Uterus (tissue), 4 donors: ENCODE data around the gene SREBF1. TPM values are rescaled to one million over a fixed set of nuclear protein-coding genes. Genes with fewer than 3 reads are reported as not detected.
A peak's percentile ranks its signal among the peaks of the same experiment; 100 is the strongest.

ENCODE experiments used
- DNase-seq, 2 donors: peaks; one replicate each; pipeline ENCODE4 v3.0.0-alpha.2; 2019 to 2020
- H3K27ac ChIP-seq, 2 donors: fragments of 200-600 bp; sonication (generic); 1 replicate in 1 of 2; 2 replicates in 1 of 2; pipeline ENCODE4 v1.5.1; 2016 to 2018
- H3K27me3 ChIP-seq, 2 donors: fragments of 200-600 bp; sonication (generic); one replicate each; pipeline ENCODE4 v1.5.1; 2018 to 2019; ENCODE audit warnings: control low read depth in 1 of 2
- H3K36me3 ChIP-seq, 2 donors: fragments of 200-600 bp; sonication (generic); one replicate each; pipeline ENCODE4 v1.5.1; 2019; ENCODE audit warnings: control low read depth in 1 of 2
- H3K4me1 ChIP-seq, 2 donors: fragments of 200-600 bp; sonication (generic); one replicate each; pipeline ENCODE4 v1.5.1; 2018 to 2019; ENCODE audit warnings: control low read depth in 1 of 2
- H3K4me3 ChIP-seq, 2 donors: fragments of 200-600 bp; sonication (generic); 1 replicate in 1 of 2; 2 replicates in 1 of 2; pipeline ENCODE4 v1.5.1; 2018 to 2019; ENCODE audit warnings: mild to moderate bottlenecking in 1 of 2
- H3K9me3 ChIP-seq, 2 donors: fragments of 200-600 bp; sonication (generic); one replicate each; pipeline ENCODE4 v1.5.1; 2019; ENCODE audit warnings: control low read depth in 1 of 2
- POLR2A ChIP-seq, 2 donors: fragments of 450-650 bp; IDR thresholded peaks; one replicate each; pipeline ENCODE4 v1.6.1; 2016; ENCODE audit warnings: antibody characterized with exemption in 2 of 2, mild to moderate bottlenecking in 1 of 2, moderate library complexity in 1 of 2
- intact Hi-C: fragments of 100-400 bp; cut with DNase I; formaldehyde crosslinking; loops from one replicate; pipeline ENCODE4 v1.15.1; 2023; ENCODE audit warnings: low total_unique reads
- total RNA-seq, 4 donors: library from RNA; depleted of rRNA in 3 of 4; stranded (reverse); fragments of >200 nt in 3 of 4; gene quantifications; one replicate each; pipeline versions ENCODE4 v1.1.0 to v1.2.4, GENCODE V29; 2014 to 2023
- TF ChIP-seq, protein P1 (sequence below), 4 experiments: fragments of 200-600 bp in 2 of 4; fragments of 450-650 bp in 2 of 4; sonication (generic) in 2 of 4; IDR thresholded peaks; one replicate each; pipeline ENCODE4 v1.5.1; 2016 to 2019; ENCODE audit warnings: antibody characterized with exemption in 4 of 4, mild to moderate bottlenecking in 2 of 4, moderate library complexity in 1 of 4
- donor health status: DM: yes; HTN: yes; CAD: no.

Gene SREBF1
- total RNA-seq, 4 donors from 2014 or later, result 24.8 to 94.6 (median 31.5) TPM

DNA sequence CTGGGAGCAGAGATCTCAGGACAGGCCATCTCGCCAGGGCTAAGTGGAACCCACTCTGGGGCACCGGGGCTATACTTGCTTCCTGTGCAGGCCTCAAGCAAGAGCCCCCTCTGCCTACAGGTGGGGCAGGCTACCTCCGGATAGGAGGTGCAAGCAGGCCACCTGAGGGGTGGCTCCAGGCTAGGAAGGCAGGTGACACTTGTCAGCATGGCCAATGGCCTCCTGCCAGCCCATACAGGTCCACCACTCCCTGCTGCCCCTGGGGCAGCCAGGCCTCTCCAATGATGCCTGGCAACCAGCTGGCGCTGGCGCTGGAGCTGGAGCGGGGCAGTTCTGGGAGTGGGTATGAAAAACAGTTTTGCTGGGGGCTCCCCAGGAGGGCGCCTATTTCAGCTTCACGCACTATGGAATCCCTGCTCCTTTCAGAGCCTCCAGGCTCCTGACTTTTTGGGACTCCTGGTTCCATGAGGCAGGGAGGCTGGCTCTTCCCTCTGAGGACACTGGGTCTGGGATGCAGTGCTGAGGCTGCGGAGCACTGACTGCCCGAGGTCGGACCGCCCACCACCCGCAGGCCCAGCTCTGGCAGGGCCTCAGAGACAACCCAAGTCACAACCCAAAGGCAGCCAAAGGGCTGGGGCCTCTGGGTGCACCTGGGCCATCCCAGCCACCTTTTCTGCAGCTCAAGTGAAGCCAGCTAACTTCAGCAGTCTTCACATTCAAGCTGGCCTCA lies 8.4 kb upstream of the SREBF1 start:
- TF ChIP-seq, protein P1, sequence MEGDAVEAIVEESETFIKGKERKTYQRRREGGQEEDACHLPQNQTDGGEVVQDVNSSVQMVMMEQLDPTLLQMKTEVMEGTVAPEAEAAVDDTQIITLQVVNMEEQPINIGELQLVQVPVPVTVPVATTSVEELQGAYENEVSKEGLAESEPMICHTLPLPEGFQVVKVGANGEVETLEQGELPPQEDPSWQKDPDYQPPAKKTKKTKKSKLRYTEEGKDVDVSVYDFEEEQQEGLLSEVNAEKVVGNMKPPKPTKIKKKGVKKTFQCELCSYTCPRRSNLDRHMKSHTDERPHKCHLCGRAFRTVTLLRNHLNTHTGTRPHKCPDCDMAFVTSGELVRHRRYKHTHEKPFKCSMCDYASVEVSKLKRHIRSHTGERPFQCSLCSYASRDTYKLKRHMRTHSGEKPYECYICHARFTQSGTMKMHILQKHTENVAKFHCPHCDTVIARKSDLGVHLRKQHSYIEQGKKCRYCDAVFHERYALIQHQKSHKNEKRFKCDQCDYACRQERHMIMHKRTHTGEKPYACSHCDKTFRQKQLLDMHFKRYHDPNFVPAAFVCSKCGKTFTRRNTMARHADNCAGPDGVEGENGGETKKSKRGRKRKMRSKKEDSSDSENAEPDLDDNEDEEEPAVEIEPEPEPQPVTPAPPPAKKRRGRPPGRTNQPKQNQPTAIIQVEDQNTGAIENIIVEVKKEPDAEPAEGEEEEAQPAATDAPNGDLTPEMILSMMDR (IDR thresholded peaks at IDR 0.05), result no peak
- no peak for TF ChIP-seq POLR2A (IDR thresholded peaks at IDR 0.05)
- no peak for DNase-seq
- intact Hi-C loops, result no loop called here
- Histone ChIP-seq H3K4me1 (peaks cover 0 to 12% of the 10 kb centered on the region in 2 donors), H3K36me3 (no peaks in the 10 kb centered on the region), H3K27me3 (no peaks in the 10 kb centered on the region), H3K9me3 (no peaks in the 10 kb centered on the region), H3K4me3 (no peak overlapping the region), H3K27ac (no peak overlapping the region)

DNA sequence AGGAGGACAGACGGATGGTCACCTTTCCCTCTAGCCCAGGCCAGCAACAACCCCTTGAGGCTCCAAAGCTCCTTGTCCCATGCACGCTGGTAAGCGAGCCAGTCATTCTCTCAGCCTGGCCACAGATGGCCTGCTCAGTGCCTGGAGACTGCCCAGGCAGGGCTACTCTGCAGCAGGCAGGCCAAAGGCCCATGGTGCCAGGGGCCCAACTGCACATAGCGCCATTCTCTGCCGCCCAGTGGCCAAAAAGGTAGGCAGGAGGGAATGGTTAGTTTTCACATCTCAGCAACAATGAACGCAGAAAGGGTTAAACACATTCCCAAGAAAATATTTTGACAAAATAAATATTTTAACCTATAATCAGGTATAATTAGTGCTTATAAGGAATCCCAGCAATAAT lies 7.7 kb upstream of the SREBF1 start:
- Histone ChIP-seq H3K27ac (no peak overlapping the region), H3K4me1 (peaks cover 2 to 17% of the 10 kb centered on the region in 2 donors), H3K4me3 (no peak overlapping the region), H3K9me3 (no peaks in the 10 kb centered on the region), H3K36me3 (no peaks in the 10 kb centered on the region), H3K27me3 (no peaks in the 10 kb centered on the region)
- no peak for DNase-seq
- intact Hi-C loops, result no loop called here
- TF ChIP-seq, protein P1 (IDR thresholded peaks at IDR 0.05), result no peak
- no peak for TF ChIP-seq POLR2A (IDR thresholded peaks at IDR 0.05)

DNA sequence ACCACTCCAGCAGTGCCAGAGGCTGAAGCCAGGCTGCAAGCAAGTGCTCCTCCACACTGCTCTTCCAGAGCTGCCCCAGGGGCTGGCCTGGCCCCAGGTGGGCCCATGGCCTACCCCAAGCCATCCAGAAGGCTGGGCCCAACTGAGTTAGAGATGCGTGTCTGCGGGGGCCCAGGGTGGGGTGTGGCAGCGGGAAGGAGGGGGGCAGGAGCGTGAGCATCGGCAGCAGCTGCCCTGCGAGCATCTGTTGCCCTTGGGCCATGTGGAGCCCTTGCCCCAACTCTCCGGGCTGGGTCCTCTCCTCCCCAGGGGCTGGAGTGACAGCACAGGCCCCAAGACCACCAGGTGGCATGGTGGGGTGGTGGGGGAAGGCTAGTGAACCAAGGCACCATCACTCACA lies 7.3 kb upstream of the SREBF1 start:
- DNase-seq, result no peak
- TF ChIP-seq POLR2A (IDR thresholded peaks at IDR 0.05), result no peak
- TF ChIP-seq, protein P1 (IDR thresholded peaks at IDR 0.05), result no peak

DNA sequence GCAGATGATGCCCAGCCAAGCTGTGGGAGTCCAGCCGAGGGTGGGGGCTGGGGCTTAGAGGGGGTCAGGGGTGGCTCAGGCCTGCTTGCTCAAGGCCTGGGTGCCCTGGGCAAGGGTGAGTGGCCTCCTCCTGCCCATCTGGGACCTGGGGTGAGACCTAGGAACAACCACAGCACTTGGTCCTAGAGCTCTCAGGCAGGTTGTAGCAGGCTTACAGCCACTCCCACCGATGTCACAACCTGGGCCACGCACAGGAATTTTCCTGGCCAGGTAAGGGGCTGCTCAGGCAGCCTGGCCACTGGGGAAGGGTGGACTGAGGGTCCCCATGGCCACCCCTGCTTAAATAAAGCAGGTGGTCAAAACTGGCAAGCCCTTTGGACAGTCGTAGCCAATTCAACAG lies 6.3 kb upstream of the SREBF1 start:
- no peak for DNase-seq
- no peak overlapping the region for H3K27ac ChIP-seq
- TF ChIP-seq, protein P1 (IDR thresholded peaks at IDR 0.05), result no peak
- no peak for TF ChIP-seq POLR2A (IDR thresholded peaks at IDR 0.05)
- H3K9me3 ChIP-seq, result no peaks in the 10 kb centered on the region
- intact Hi-C loops, result no loop called here
- no peaks in the 10 kb centered on the region for H3K36me3 ChIP-seq
- H3K4me1 ChIP-seq, result peaks cover 7 to 19% of the 10 kb centered on the region in 2 donors
- H3K27me3 ChIP-seq, result no peaks in the 10 kb centered on the region
- H3K4me3 ChIP-seq, result no peak overlapping the region

More for the DNA sequence above, 7.3 kb upstream of the SREBF1 start:
- Histone ChIP-seq H3K27me3 (no peaks in the 10 kb centered on the region), H3K36me3 (no peaks in the 10 kb centered on the region), H3K4me1 (peaks cover 6 to 17% of the 10 kb centered on the region in 2 donors), H3K27ac (no peak overlapping the region), H3K4me3 (no peak overlapping the region), H3K9me3 (no peaks in the 10 kb centered on the region)
- intact Hi-C loops, result no loop called here

DNA sequence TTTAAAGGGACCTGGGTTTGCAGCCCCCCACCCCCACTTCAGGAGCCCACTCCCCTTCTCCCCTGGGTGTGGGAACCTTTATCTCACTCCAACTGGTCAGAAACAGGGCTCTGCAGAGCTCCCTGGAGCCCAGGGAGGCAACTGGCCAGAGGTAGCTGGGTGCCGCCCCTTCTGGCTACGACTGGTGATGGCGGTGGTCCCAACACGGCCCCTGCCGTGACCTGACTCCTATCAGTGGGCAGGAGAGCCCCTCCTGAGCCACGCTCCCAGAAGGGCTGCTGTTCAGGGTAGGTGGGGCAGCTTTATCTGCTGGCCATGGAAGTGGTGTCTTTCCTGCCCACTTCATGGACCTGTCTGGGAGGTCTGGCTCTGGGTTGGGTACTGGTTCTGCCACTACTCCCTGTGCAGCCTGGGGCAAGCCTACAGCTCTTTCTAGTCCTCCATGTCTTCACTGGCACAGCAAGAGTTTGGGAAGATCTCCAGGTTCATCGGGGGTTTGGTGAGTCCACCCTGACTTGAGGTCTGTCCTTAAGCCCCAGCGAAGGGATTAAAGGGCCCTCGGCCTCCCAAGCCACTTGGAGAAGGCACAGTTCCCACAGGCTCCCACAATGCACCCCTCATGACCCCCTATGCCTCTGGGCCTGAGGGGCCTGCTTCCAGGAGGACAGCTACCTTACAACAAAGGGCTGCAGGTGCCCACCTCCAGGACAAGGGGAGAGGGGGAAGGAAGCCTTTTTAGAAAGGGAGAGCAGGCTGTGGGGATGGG lies 5.5 kb upstream of the SREBF1 start:
- H3K36me3 ChIP-seq, result no peaks in the 10 kb centered on the region
- no peak overlapping the region for H3K4me3 ChIP-seq
- no peaks in the 10 kb centered on the region for H3K9me3 ChIP-seq
- H3K27me3 ChIP-seq, result no peaks in the 10 kb centered on the region
- no peak for TF ChIP-seq POLR2A (IDR thresholded peaks at IDR 0.05)
- TF ChIP-seq, protein P1 (IDR thresholded peaks at IDR 0.05), result no peak
- peaks cover 15 to 27% of the 10 kb centered on the region in 2 donors for H3K4me1 ChIP-seq
- peak overlapping the region in 1 of 2 donors; percentile 97 for H3K27ac ChIP-seq
- intact Hi-C loops, result no loop called here
- DNase-seq, result no peak
